GM12865 (cell line): ENCODE data around the gene LAMA5.

Experiments
- DNase-seq: peaks from one replicate; pipeline ENCODE4 v3.0.0; 2010; ENCODE audit warnings: low read depth
- H3K4me3 ChIP-seq: 2 replicates; pipeline ENCODE4 v1.5.1; 2011; ENCODE audit warnings: mild to moderate bottlenecking, low read depth, low read length, control low read depth
- CTCF ChIP-seq: IDR thresholded peaks from 2 replicates; pipeline ENCODE4 v1.5.1; 2011; ENCODE audit warnings: low read length, control low read depth, low read depth, inconsistent platforms; ENCODE audit not compliant: insufficient read depth; ENCODE audit errors: missing control alignments

Gene LAMA5

GRCh38 chr20:62297449-62298227, 69.5 kb downstream of the LAMA5 start:
- no peak for TF ChIP-seq CTCF
- H3K4me3 ChIP-seq: no peak overlapping the region
- DNase-seq: no peak

DNA sequence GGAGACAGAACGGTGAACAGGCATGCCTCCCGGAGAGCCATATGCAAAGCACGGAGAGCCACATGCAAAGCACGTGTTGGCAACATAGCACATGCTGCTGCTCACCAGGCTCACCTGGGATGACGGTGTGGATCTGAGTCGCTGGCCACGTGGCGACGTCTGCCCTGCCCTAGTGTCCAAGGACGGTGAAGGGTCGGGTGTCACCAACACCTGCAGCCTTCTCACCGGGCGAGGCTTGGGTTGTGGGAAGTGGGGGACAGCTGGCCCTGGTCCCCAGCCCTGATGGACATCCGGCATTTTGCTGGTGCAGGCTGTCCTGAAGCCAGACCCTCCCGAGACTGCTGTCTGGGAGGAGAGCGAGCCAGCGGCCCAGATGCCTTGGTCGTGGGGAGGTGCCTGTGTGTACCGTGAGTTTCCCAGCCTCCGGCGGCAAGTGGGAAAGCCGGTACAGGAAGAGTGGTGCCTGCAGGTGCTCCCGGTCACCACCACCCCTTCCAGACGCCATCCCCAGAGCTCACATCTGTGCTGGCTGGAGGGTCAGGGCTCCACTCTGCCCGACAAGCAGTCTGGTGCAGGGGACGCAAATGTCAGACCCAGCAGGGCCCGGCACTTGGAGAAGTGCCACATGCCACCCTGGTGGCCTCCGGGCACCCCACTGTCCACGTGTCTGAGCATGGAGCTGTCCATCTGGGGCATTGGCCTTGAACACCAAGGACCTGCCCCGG, 70.2 kb downstream of the LAMA5 start:
- DNase-seq: no peak
- no peak overlapping the region for H3K4me3 ChIP-seq
- TF ChIP-seq CTCF: no peak

DNA sequence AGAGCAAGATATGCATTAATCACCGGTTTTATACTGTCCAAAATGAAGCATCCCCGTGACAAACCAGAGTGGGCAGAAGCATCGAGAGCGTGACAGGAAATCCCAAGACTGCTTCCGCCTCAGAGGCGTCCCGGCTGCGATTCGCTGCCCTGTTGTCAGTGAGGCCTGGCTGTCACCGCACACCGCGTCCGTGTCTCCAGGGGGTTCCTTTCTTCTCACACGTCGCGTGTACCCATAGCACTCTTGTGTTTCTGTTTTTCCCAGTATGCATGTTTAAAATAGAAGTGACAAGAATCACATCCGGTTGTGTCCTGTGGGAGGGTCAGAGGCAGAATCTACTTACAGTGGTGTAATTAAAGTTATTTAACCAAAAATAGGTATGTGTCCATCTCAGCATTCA, 72.6 kb downstream of the LAMA5 start:
- no peak for DNase-seq
- H3K4me3 ChIP-seq: no peak overlapping the region
- TF ChIP-seq CTCF: no peak

GRCh38 chr20:62293946-62294345, 73.2 kb downstream of the LAMA5 start:
- DNase-seq: no peak
- H3K4me3 ChIP-seq: no peak overlapping the region
- no peak for TF ChIP-seq CTCF

GRCh38 chr20:62293111-62293784, 73.9 kb downstream of the LAMA5 start:
- no peak overlapping the region for H3K4me3 ChIP-seq
- TF ChIP-seq CTCF: no peak
- DNase-seq: no peak

GRCh38 chr20:62292108-62292507, 75.0 kb downstream of the LAMA5 start:
- TF ChIP-seq CTCF: no peak
- H3K4me3 ChIP-seq: no peak overlapping the region
- no peak for DNase-seq
